Cerebellar cortex (tissue), 1 donor: Measurements from ENCODE around the gene RGS14.

Experiments
- DNase-seq: peaks from one replicate; pipeline ENCODE4 v3.0.0-alpha.2; 2015; ENCODE audit warnings: low spot score

Gene RGS14

DNA sequence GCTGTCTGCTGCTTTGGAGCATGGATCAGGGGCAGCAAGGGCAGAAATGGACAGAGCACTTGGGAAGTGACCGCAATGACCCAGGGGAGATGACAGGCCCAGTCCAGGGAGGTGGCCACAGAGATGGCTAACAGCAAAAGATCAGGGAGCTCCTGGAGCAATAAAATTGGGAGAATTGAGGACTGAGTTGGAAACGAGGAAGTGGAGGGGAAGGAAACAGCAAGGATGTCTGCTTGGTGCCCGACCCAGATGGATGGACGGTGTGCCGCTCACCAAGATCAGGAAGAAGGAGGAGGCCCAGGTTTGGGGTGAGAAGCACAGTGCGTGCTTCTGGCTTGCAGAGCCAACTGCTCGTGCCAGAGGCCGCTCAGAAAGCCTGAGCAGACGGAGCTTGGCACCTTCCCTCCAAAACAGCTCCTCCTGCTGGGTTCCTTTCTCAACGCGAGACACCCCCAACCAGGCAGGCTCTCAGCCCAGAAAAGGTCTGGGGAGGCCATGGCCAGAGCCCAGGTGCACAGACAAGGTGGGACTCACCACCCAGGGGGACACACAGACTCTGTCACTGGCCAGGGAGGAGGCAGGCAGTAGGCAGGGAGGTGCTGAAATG lies 24.8 kb downstream of the RGS14 start:
- peak; percentile 94 for DNase-seq

DNA sequence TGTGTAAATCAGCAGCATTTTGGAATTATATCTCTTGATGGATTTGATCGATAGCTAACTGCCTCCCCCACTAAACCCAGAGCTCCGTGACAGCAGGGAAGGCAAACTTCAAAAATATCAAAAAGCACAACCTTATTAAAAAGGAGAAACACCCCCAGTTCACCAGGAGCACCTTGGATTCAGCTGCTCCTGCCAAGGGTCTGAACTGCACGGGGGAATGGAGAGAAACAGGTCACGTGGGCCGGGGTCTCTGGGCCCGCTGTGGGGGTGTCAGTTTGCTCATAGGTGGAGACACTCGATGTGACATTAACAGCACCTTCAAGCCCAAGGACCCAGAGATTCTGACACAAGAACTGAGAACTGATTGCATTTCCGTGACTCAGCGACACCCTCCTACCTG lies 25.5 kb downstream of the RGS14 start:
- no peak for DNase-seq

GRCh38 chr5:177384134-177384533 lies 26.4 kb downstream of the RGS14 start, which contains the start of gene SLC34A1:
SLC34A1 (plus strand) TSS chr5:177384434; CDS start chr5:177385742, 1,308 bp downstream.
- no peak for DNase-seq

DNA sequence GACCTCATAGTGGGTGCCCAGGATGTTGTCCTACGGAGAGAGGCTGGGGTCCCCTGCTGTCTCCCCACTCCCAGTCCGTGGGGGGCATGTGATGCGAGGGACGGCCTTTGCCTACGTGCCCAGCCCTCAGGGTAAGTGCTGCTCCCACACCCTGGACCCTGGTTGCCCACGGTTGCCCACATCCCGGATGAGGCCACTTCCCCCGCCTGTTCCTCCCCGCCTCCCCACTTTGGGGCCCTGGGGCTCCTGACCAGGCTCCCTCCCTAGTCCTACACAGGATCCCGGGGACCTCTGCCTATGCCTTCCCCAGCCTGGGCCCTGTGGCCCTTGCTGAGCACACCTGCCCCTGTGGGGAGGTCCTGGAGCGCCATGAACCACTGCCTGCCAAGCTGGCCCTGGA lies 28.0 kb downstream of the RGS14 start:
- no peak for DNase-seq

GRCh38 chr5:177386542-177386941 lies 28.8 kb downstream of the RGS14 start:
- DNase-seq: no peak

DNA sequence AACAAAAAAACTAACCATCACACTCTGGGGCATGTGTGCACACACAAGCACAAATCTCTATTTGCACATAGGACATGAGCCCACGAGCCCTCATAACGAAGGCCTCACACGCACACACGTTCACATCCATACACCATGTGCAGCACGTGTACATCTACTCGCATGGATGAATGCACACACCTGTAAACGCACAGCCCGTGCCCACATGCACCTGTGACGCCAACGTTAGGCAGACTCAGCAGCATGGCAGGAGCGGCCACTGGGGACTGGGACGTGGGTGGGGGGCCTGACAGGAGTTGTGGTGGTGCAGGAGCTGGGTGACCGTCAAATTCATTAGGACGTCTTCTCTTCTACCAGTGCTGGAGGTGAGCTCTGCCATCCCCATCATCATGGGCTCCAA lies 29.7 kb downstream of the RGS14 start:
- DNase-seq: no peak

GRCh38 chr5:177388521-177389052 lies 30.9 kb downstream of the RGS14 start:
- DNase-seq: no peak

GRCh38 chr5:177389241-177390169 lies 31.8 kb downstream of the RGS14 start:
- no peak for DNase-seq

- peak; percentile 88 for DNase-seq
Observed at GRCh38 chr5:177390363-177391300, 32.9 kb downstream of the RGS14 start.

- no peak for DNase-seq
Observed at GRCh38 chr5:177392765-177393164, 35.0 kb downstream of the RGS14 start.

GRCh38 chr5:177393206-177393765 lies 35.6 kb downstream of the RGS14 start:
- no peak for DNase-seq

GRCh38 chr5:177393990-177394389 lies 36.3 kb downstream of the RGS14 start:
- no peak for DNase-seq

GRCh38 chr5:177396078-177396477 lies 38.4 kb downstream of the RGS14 start:
- no peak for DNase-seq

DNA sequence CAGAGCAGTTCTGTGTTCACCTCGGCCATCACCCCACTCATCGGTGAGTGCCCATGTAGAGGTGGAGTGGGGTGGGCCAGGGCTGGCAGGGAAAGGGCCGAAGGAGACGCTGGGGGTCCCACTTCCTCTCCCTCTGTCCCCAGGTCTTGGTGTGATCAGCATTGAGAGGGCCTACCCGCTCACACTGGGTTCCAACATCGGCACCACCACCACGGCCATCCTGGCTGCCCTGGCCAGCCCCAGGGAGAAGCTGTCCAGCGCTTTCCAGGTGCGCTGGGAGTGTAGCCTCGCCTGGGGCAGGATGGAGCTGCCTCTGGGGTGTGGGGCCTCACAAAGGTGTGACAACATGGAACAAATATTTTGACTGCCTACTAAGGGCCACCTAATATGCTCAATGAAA lies 39.1 kb downstream of the RGS14 start:
- no peak for DNase-seq

- DNase-seq: no peak
Observed at GRCh38 chr5:177397875-177398390, 40.2 kb downstream of the RGS14 start.

GRCh38 chr5:177399997-177400868 lies 42.5 kb downstream of the RGS14 start, which contains the start of gene PFN3:
PFN3 (minus strand) TSS chr5:177400661; CDS start chr5:177400576, 85 bp downstream.
- DNase-seq: no peak

DNA sequence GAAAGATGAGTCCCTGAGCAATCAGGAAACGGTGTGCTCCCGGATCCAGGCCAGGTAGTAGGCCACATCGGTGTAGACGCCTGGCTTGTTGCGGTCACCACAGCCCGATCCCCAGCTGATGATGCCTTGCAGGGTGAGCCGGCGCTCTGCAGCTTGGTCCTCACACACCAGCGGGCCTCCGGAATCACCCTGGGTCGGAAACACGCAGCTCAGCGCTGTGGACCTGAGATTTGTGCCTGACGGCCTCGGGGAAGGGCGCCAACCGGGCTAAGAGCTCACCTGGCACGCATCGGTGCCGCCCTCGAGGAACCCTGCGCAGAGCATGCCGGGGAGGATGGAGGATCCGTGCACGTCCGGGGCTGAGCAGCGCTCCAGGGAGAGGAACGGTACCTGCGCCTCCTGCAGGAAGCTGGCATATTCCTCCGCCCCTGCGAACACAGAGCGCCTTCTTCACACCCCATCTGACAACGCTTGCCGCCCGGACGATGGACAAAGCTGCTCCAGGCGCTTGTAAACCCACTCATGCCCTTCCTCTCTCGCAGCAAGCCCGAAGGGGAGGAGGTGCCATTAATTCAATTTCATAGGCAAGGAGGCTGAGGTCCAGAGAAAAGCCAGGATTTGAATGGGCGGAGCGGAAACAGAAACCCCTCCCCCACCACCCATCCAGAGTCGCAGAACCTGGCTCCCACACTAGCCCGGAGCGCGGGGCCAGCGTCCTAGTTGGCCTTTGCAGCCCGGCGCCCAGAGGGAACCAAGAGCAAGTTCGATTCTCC lies 44.7 kb downstream of the RGS14 start:
- peak; percentile 57 for DNase-seq

DNA sequence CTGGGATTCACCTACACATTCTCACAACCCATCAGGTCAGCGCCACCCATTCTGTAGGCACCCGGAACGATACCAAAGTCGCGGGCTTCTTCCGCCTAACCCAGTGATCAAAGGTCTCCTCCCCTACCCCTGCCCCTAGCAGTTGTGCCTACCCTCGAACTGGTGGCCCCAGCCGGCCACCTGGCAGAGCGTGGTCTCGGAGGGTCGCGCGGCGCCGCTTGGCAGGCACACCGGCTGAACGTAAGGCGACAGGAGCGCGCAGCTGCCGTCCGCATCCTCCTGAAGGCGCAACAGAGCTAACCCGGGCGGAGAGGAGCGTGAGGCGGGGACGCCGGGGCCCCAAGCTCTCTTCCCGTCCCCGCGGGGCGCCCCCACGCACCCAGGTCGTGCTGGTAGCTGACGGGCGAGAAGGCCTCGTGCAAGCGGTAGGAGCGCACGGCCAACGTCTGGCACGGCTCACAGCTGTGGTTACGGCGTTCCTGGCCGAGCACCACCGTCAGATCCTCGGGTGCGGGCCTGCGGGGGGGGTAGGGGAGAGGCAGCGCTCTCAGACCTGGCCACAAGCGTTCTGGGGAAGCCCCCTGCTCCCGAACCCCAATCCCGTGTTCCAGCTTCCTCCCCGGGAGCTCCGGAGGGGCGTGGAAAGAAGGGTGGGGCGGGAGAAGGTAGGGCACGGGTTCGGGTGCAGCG lies 45.5 kb downstream of the RGS14 start:
- DNase-seq: no peak
